ENCODE measurements around the gene KCNC1. TPM values are rescaled to one million over a fixed set of nuclear protein-coding genes. Genes with fewer than 3 reads are reported as not detected.

KCNC1 gene
- total and polyA plus RNA-seq, 2 donors (not counting 1 experiment from before 2014, with no cell fraction given), result under 0.01 TPM; not detected in 1

GRCh38 chr11:17827006-17827405 lies 92.4 kb downstream of the KCNC1 start:
- no peak overlapping the region for H3K9ac ChIP-seq (ENCODE audit: insufficient read depth, low read length)

GRCh38 chr11:17828311-17828751 lies 93.8 kb downstream of the KCNC1 start:
- peaks cover 2% of the 10 kb centered on the region for H3K4me1 ChIP-seq (ENCODE audit: control insufficient read depth, extremely low read depth, insufficient read depth, low read length)
- H3K9me3 ChIP-seq (ENCODE audit: control insufficient read depth, insufficient read depth, low read depth, low read length), result no peaks in the 10 kb centered on the region
- peak; percentile 65 to 77 for DNase-seq (ENCODE audit: low read depth in 2 of 2)
- H3K9ac ChIP-seq (ENCODE audit: insufficient read depth, low read length), result no peak overlapping the region
- H3K36me3 ChIP-seq (ENCODE audit: control insufficient read depth, insufficient read depth, low read length), result no peaks in the 10 kb centered on the region
- no peaks in the 10 kb centered on the region for H3K79me2 ChIP-seq (ENCODE audit: control insufficient read depth, insufficient read depth, low read length)
- no peak overlapping the region for H3K4me3 ChIP-seq (replicated peaks in 1 of 4; ENCODE audit: control extremely low read depth in 1 of 4, insufficient read depth in 1 of 4, low read depth in 3 of 4, low read length in 4 of 4)
- TF ChIP-seq EZH2 (IDR thresholded peaks at IDR 0.05; ENCODE audit: low read length, missing control alignments) (no peak), CTCF (conservative IDR thresholded peaks at IDR 0.05 in 1 of 2, IDR thresholded peaks at IDR 0.05 in 1 of 2; ENCODE audit: low read depth in 1 of 2, low read length in 2 of 2) (no peak)
- no peaks in the 10 kb centered on the region for H3K27me3 ChIP-seq (ENCODE audit: control insufficient read depth, insufficient read depth, low read length)
- no peak overlapping the region for H3K27ac ChIP-seq (ENCODE audit: insufficient read depth, low read length)
- H4K20me1 ChIP-seq (ENCODE audit: control insufficient read depth, extremely low read depth, insufficient read depth, low read length), result no peaks in the 10 kb centered on the region
- H3K4me2 ChIP-seq (ENCODE audit: extremely low read depth, insufficient read depth, low read length), result no peak overlapping the region
- no peak overlapping the region for H2AFZ ChIP-seq (ENCODE audit: low read length)

More at GRCh38 chr11:17827006-17827405, 92.4 kb downstream of the KCNC1 start:
- Histone ChIP-seq H3K9me3 (ENCODE audit: control insufficient read depth, insufficient read depth, low read depth, low read length) (no peaks in the 10 kb centered on the region), H3K4me2 (ENCODE audit: extremely low read depth, insufficient read depth, low read length) (no peak overlapping the region), H2AFZ (ENCODE audit: low read length) (no peak overlapping the region), H3K4me1 (ENCODE audit: control insufficient read depth, extremely low read depth, insufficient read depth, low read length) (peaks cover 2% of the 10 kb centered on the region), H3K79me2 (ENCODE audit: control insufficient read depth, insufficient read depth, low read length) (no peaks in the 10 kb centered on the region), H3K27me3 (ENCODE audit: control insufficient read depth, insufficient read depth, low read length) (no peaks in the 10 kb centered on the region), H3K27ac (ENCODE audit: insufficient read depth, low read length) (no peak overlapping the region), H4K20me1 (ENCODE audit: control insufficient read depth, extremely low read depth, insufficient read depth, low read length) (no peaks in the 10 kb centered on the region), H3K4me3 (replicated peaks in 1 of 4; ENCODE audit: control extremely low read depth in 1 of 4, insufficient read depth in 1 of 4, low read depth in 3 of 4, low read length in 4 of 4) (no peak overlapping the region), H3K36me3 (ENCODE audit: control insufficient read depth, insufficient read depth, low read length) (no peaks in the 10 kb centered on the region)
- TF ChIP-seq CTCF (conservative IDR thresholded peaks at IDR 0.05 in 1 of 2, IDR thresholded peaks at IDR 0.05 in 1 of 2; ENCODE audit: low read depth in 1 of 2, low read length in 2 of 2), result no peak
- no peak for TF ChIP-seq EZH2 (IDR thresholded peaks at IDR 0.05; ENCODE audit: low read length, missing control alignments)
- DNase-seq (ENCODE audit: low read depth in 2 of 2), result no peak

- no peak for DNase-seq (ENCODE audit: low read depth in 2 of 2)
- Histone ChIP-seq H3K36me3 (ENCODE audit: control insufficient read depth, insufficient read depth, low read length) (no peaks in the 10 kb centered on the region), H4K20me1 (ENCODE audit: control insufficient read depth, extremely low read depth, insufficient read depth, low read length) (no peaks in the 10 kb centered on the region), H3K4me1 (ENCODE audit: control insufficient read depth, extremely low read depth, insufficient read depth, low read length) (peaks cover 2% of the 10 kb centered on the region), H3K27me3 (ENCODE audit: control insufficient read depth, insufficient read depth, low read length) (no peaks in the 10 kb centered on the region), H3K4me3 (replicated peaks in 1 of 4; ENCODE audit: control extremely low read depth in 1 of 4, insufficient read depth in 1 of 4, low read depth in 3 of 4, low read length in 4 of 4) (no peak overlapping the region), H3K27ac (ENCODE audit: insufficient read depth, low read length) (no peak overlapping the region), H3K9me3 (ENCODE audit: control insufficient read depth, insufficient read depth, low read depth, low read length) (no peaks in the 10 kb centered on the region), H2AFZ (ENCODE audit: low read length) (no peak overlapping the region), H3K9ac (ENCODE audit: insufficient read depth, low read length) (no peak overlapping the region), H3K79me2 (ENCODE audit: control insufficient read depth, insufficient read depth, low read length) (no peaks in the 10 kb centered on the region), H3K4me2 (ENCODE audit: extremely low read depth, insufficient read depth, low read length) (no peak overlapping the region)
- TF ChIP-seq CTCF (conservative IDR thresholded peaks at IDR 0.05 in 1 of 2, IDR thresholded peaks at IDR 0.05 in 1 of 2; ENCODE audit: low read depth in 1 of 2, low read length in 2 of 2), result no peak
- TF ChIP-seq EZH2 (IDR thresholded peaks at IDR 0.05; ENCODE audit: low read length, missing control alignments), result no peak
These were observed 96.6 kb downstream of the KCNC1 start for GRCh38 chr11:17831228-17831627.
